ENCODE results near the gene CAPRIN1. TPM values are rescaled to one million over a fixed set of nuclear protein-coding genes. Genes with fewer than 3 reads are reported as not detected.

The CAPRIN1 gene
- total RNA-seq, 1 donor, result 140 TPM

Other genes with a start within 250 kb of the CAPRIN1 start
- gene LMO2, start 159.7 kb upstream of the CAPRIN1 start, total RNA-seq, result 28.4 TPM
- gene NAT10, start 53.9 kb downstream of the CAPRIN1 start, total RNA-seq, result 21.2 TPM